Fibroblast of skin of right biceps (primary cell): Measurements from ENCODE around the gene SPATA6L.

Source experiments
- DNase-seq: peaks from one replicate; pipeline ENCODE4 v3.0.0-alpha.2; 2013

Gene SPATA6L

GRCh38 chr9:4581035-4581760 is 85.1 kb downstream of the SPATA6L start:
- DNase-seq: no peak

GRCh38 chr9:4579001-4579400 is 87.3 kb downstream of the SPATA6L start:
- DNase-seq: no peak

DNA sequence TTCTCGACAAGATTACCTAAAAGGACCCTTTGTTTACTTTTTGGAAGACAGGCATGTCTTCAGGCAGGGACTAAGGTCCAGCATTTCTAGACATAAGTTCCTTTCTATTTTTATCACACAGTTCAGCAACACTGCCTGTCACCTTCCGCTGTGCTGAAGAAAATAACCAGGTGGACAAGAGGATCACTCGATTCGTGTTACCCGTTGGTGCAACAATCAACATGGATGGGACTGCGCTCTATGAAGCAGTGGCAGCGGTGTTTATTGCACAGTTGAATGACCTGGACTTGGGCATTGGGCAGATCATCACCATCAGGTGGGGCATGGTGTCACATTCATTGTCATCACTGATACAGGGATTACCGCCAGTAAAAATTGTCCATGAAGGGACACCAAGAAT is 89.8 kb downstream of the SPATA6L start:
- no peak for DNase-seq

DNA sequence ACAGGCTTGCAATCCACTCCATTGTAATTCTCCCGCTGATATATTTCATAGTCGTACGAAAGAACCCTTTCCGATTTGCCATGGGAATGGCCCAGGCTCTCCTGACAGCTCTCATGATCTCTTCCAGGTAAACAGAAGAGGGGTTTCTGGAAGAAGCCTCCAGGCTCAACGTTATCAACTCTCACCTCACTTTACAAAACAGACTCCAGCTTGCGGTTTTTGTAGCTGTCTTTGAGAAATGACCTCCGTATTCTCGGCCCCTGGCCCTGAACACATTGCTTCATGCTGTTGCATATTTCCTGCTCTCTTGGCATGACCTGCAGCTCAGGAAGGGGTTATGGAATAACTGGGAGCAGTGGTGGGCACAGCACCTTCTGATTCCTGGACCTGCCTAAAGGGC is 90.3 kb downstream of the SPATA6L start:
- DNase-seq: no peak

- DNase-seq: no peak
Measured at GRCh38 chr9:4574657-4575243, 91.5 kb downstream of the SPATA6L start.

DNA sequence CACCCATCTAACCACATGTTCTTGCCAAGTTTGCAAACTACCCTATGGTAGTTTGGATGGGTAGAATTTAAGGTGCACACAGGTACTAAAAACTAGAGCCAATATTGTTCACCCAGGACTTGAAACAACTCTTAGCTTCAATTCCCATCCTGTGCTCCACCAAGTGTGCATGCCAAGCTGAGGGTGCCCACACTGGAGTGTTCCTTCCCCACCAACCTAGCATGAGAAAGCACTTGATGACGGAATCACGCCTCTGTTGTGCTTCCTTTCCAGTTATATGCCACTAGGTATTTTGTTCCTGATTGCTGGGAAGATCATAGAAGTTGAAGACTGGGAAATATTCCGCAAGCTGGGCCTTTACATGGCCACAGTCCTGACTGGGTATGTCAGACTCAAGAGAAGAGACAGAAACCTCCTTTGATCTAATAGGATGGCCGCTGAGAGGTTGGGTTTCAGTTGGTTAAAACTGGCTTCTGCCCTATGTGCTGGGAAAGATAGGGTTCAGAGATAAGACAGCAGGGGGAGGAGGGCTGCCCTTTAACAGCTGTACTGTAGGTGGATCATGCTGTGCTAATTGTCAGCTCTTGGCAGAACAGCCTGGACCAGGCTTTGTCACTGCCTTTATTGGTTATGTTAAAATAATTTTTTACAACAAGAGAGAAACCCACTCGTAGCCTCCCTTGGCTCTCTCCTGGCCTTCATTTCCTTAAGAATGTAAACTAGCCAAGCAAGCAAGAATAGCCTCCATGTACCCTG is 92.5 kb downstream of the SPATA6L start:
- DNase-seq: no peak

GRCh38 chr9:4573176-4573575 is 93.1 kb downstream of the SPATA6L start:
- no peak for DNase-seq

DNA sequence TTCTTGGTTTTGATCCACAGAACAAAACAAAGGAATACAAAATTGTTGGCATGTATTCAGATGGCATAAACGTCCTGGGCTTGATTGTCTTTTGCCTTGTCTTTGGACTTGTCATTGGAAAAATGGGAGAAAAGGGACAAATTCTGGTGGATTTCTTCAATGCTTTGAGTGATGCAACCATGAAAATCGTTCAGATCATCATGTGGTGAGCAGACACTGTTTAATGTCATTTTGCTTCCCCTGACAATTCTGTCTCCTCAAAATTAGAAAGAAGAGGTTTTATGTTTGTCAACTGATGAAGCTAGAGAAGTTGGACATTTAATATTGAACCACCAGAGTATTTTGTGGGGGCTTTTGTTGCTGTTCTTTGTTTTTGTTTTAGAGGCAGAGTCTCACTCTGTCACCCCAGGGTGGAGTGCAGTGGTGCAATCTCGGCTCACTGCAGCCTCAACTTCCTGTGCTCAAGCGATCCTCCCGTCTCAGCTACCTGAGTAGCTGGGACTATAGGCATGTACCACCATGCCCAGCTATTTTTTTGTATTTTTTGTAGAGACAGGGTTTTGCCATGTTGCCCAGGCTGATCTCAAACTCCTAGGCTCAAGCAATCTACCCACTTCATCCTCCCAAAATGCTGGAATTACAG is 94.0 kb downstream of the SPATA6L start:
- DNase-seq: no peak

- no peak for DNase-seq
Measured at GRCh38 chr9:4569101-4569500, 97.2 kb downstream of the SPATA6L start.

- no peak for DNase-seq
Measured at GRCh38 chr9:4567601-4568000, 98.7 kb downstream of the SPATA6L start.

DNA sequence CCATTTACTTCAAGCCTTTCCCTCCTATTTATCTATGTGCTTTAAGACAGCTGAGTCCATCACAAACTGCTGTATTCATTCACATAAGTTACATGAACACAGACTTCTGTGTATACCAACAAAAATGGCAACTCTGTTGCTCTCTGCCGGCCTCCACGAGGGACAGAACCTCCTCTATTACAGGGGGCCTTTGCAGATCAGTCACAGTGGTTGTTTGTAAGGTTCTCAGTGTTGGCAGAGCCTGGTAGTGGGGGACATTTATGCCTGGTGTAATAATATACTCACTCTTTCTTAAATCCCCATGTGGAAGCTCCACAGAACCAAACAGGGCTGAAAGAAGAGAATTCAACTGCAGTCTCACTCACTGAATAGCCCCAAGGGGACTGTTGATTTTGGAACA is 99.5 kb downstream of the SPATA6L start:
- no peak for DNase-seq

DNA sequence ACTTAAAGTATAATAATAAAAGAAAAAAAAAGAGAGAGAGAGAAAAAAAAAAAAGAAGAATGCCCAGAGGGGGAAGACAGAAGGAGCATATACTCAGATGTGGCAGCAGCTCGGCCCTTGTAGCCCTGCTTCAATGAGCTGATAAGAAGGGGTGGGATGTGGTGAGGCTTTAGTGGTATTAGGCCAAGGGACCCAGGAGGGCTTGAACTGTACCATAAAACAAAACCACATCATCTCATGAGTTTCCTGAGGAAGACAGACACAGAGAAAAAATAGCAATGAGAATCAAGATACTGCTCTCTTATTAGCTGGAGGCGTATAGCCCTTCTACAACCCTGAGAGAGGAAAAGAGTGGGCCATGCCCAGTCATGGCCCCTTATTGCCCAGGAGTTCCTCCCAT is 103.2 kb downstream of the SPATA6L start:
- no peak for DNase-seq

- DNase-seq: no peak
Measured at GRCh38 chr9:4559261-4560182, 106.8 kb downstream of the SPATA6L start.

- DNase-seq: no peak
Measured at GRCh38 chr9:4558371-4558998, 107.8 kb downstream of the SPATA6L start.

GRCh38 chr9:4555236-4555635 is 111.0 kb downstream of the SPATA6L start:
- DNase-seq: no peak

- peak; percentile 56 for DNase-seq
Measured at GRCh38 chr9:4553951-4554381, 112.3 kb downstream of the SPATA6L start.

GRCh38 chr9:4550777-4551484 is 115.3 kb downstream of the SPATA6L start:
- DNase-seq: no peak

DNA sequence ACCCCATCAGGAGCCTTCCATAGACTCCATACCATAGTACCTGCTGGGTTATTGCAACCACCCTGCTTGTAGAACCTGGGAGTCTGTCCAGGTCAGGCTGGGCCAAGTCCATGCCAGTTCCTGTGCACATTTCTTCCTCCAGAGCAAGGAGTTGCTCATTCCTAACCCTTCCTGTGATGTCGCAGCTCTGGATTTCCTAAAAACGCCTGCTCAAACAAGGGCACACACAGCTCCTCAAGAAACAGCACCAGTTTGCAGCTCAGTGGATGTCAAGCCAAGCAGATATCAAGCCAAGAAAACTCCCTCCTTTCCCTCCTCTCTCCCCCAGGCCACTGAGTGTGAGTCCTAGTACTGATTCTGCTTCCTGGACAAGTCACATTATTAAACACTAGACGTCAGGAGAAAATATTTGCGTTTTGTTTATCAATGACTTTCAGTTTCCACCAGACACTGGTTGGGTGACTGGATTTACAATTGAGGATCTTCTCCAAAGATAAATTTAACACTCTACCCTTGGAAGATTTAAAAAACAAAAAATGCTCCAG is 116.5 kb downstream of the SPATA6L start:
- no peak for DNase-seq

- peak; percentile 19 for DNase-seq
Measured at GRCh38 chr9:4548811-4549725, 117.2 kb downstream of the SPATA6L start.
